ENCODE data around the gene SHB.

GRCh38 chr9:38012767-38013450 lies 56.1 kb downstream of the SHB start:
- TF ChIP-seq, protein P1, sequence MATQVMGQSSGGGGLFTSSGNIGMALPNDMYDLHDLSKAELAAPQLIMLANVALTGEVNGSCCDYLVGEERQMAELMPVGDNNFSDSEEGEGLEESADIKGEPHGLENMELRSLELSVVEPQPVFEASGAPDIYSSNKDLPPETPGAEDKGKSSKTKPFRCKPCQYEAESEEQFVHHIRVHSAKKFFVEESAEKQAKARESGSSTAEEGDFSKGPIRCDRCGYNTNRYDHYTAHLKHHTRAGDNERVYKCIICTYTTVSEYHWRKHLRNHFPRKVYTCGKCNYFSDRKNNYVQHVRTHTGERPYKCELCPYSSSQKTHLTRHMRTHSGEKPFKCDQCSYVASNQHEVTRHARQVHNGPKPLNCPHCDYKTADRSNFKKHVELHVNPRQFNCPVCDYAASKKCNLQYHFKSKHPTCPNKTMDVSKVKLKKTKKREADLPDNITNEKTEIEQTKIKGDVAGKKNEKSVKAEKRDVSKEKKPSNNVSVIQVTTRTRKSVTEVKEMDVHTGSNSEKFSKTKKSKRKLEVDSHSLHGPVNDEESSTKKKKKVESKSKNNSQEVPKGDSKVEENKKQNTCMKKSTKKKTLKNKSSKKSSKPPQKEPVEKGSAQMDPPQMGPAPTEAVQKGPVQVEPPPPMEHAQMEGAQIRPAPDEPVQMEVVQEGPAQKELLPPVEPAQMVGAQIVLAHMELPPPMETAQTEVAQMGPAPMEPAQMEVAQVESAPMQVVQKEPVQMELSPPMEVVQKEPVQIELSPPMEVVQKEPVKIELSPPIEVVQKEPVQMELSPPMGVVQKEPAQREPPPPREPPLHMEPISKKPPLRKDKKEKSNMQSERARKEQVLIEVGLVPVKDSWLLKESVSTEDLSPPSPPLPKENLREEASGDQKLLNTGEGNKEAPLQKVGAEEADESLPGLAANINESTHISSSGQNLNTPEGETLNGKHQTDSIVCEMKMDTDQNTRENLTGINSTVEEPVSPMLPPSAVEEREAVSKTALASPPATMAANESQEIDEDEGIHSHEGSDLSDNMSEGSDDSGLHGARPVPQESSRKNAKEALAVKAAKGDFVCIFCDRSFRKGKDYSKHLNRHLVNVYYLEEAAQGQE (IDR thresholded peaks at IDR 0.05; ENCODE audit: insufficient read depth in 1 of 2, low read depth in 2 of 2, low read length in 2 of 2) = no peak
- TF ChIP-seq POLR2AphosphoS5 (IDR thresholded peaks at IDR 0.05; ENCODE audit: low read depth, low read length) (no peak), SIN3A (IDR thresholded peaks at IDR 0.05; ENCODE audit: borderline replicate concordance, insufficient read depth, low read length) (no peak)
